Astrocyte (in vitro differentiated cells and primary cell): ENCODE data around the gene MAP2K2.

Experiments
- EZH2 ChIP-seq: IDR thresholded peaks from 2 replicates; pipeline ENCODE4 v1.6.1; 2012; ENCODE audit warnings: mild to moderate bottlenecking, low read length, inconsistent platforms; ENCODE audit not compliant: insufficient read depth
- TF ChIP-seq, protein P1 (sequence below): IDR thresholded peaks from 2 replicates; pipeline ENCODE4 v1.5.1; 2011; ENCODE audit warnings: low read depth, mild to moderate bottlenecking, inconsistent platforms, low read length, moderate library complexity; ENCODE audit not compliant: insufficient read depth

DNA sequence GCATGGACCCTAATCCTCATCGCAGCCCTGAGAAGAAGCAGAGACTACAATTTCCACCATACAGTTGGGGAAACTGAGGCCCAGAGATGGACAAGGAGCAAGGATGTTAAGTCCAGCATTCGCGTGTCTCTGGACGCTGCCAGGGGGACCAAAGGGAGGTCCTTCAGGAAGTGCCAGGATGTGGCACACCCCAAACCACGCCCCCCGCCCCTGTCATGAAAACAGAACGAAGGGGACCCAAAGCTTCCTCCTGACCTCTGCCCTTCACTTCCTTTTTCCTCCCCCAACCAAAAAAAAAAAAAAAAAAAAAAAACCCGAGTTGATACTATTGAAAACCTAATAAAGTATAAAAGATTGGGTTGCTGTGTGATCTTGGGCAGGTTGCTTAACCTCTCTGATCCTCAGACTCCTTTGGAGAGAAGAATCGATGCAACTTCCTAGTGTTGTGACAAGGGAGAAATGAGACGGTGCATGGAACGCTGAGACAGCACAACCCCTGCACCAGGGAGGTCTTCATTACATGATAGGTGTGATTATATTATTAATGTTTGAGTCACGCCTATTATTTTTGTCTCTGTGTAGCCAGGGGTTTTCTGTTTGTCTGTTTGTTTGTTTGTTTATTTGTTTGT lies 54.5 kb downstream of the MAP2K2 start:
- TF ChIP-seq, protein P1, sequence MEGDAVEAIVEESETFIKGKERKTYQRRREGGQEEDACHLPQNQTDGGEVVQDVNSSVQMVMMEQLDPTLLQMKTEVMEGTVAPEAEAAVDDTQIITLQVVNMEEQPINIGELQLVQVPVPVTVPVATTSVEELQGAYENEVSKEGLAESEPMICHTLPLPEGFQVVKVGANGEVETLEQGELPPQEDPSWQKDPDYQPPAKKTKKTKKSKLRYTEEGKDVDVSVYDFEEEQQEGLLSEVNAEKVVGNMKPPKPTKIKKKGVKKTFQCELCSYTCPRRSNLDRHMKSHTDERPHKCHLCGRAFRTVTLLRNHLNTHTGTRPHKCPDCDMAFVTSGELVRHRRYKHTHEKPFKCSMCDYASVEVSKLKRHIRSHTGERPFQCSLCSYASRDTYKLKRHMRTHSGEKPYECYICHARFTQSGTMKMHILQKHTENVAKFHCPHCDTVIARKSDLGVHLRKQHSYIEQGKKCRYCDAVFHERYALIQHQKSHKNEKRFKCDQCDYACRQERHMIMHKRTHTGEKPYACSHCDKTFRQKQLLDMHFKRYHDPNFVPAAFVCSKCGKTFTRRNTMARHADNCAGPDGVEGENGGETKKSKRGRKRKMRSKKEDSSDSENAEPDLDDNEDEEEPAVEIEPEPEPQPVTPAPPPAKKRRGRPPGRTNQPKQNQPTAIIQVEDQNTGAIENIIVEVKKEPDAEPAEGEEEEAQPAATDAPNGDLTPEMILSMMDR, result no peak
- TF ChIP-seq EZH2, result no peak
